ENCODE measurements around the gene ATP2B1.

ATP2B1 gene

DNA sequence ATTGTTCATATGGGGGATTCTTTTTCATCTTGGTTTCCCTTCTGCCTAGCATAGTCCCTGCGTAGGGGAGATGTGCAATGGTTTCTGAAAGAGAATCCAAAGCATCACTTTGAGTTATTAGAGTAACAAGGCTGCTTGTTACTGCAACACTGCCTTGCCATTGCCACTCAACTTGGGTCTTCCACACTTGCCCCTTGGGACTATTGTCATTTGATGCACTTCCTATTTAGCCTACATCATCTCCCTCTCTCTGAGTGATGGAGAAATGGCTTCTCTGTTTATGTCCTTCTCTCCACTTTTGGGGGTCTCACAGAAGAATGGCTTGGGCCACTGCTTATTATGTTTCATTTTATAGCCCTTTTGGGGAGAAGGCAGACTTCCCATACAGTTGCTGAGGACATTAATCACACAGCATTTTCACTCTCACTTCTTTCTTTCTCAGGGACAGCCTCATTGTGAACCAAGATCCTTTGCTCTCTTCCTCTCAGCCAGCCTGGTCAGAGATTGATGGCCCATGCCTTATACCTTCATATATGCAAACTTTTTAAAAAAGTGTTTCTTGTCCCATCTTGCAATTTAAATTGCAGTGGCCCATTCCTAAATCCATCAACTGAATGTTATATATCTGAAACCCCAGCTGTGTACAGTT lies 131.9 kb downstream of the ATP2B1 start:
- TF ChIP-seq, protein P1, sequence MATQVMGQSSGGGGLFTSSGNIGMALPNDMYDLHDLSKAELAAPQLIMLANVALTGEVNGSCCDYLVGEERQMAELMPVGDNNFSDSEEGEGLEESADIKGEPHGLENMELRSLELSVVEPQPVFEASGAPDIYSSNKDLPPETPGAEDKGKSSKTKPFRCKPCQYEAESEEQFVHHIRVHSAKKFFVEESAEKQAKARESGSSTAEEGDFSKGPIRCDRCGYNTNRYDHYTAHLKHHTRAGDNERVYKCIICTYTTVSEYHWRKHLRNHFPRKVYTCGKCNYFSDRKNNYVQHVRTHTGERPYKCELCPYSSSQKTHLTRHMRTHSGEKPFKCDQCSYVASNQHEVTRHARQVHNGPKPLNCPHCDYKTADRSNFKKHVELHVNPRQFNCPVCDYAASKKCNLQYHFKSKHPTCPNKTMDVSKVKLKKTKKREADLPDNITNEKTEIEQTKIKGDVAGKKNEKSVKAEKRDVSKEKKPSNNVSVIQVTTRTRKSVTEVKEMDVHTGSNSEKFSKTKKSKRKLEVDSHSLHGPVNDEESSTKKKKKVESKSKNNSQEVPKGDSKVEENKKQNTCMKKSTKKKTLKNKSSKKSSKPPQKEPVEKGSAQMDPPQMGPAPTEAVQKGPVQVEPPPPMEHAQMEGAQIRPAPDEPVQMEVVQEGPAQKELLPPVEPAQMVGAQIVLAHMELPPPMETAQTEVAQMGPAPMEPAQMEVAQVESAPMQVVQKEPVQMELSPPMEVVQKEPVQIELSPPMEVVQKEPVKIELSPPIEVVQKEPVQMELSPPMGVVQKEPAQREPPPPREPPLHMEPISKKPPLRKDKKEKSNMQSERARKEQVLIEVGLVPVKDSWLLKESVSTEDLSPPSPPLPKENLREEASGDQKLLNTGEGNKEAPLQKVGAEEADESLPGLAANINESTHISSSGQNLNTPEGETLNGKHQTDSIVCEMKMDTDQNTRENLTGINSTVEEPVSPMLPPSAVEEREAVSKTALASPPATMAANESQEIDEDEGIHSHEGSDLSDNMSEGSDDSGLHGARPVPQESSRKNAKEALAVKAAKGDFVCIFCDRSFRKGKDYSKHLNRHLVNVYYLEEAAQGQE (IDR thresholded peaks at IDR 0.05; ENCODE audit: insufficient read depth in 1 of 2, low read depth in 2 of 2, low read length in 2 of 2): no peak
- TF ChIP-seq POLR2AphosphoS5 (IDR thresholded peaks at IDR 0.05; ENCODE audit: low read depth, low read length): no peak
- TF ChIP-seq TAF1 (IDR thresholded peaks at IDR 0.05; ENCODE audit: borderline replicate concordance, insufficient read depth, low read length): no peak
- TF ChIP-seq FOXP2 (optimal IDR thresholded peaks at IDR 0.05; ENCODE audit: borderline replicate concordance, extremely low read depth, extremely low read length, insufficient read depth): no peak
- no peak for TF ChIP-seq SIN3A (IDR thresholded peaks at IDR 0.05; ENCODE audit: borderline replicate concordance, insufficient read depth, low read length)

DNA sequence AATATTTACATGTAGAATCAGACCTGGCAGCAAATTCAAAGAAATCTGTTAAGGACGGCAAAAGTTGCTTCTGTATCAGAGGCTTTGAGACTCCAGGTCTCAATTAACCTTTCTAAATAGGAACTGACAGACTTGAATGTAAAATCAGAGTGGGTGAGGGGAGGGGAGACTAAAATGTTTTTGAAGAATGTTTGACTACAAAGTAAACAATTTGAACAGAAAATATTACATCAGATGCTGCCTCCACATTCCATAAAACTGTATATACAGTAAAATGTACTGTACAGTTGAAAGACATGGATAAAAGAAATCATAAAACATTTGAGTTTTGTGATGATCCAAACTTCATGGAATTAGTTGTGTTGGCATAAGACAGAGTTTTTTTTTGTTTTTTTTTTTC lies 133.3 kb downstream of the ATP2B1 start:
- TF ChIP-seq POLR2AphosphoS5 (IDR thresholded peaks at IDR 0.05; ENCODE audit: low read depth, low read length): no peak
- TF ChIP-seq, protein P1 (IDR thresholded peaks at IDR 0.05; ENCODE audit: insufficient read depth in 1 of 2, low read depth in 2 of 2, low read length in 2 of 2): no peak
- no peak for TF ChIP-seq SIN3A (IDR thresholded peaks at IDR 0.05; ENCODE audit: borderline replicate concordance, insufficient read depth, low read length)
- TF ChIP-seq TAF1 (IDR thresholded peaks at IDR 0.05; ENCODE audit: borderline replicate concordance, insufficient read depth, low read length): no peak
- no peak for TF ChIP-seq FOXP2 (optimal IDR thresholded peaks at IDR 0.05; ENCODE audit: borderline replicate concordance, extremely low read depth, extremely low read length, insufficient read depth)

DNA sequence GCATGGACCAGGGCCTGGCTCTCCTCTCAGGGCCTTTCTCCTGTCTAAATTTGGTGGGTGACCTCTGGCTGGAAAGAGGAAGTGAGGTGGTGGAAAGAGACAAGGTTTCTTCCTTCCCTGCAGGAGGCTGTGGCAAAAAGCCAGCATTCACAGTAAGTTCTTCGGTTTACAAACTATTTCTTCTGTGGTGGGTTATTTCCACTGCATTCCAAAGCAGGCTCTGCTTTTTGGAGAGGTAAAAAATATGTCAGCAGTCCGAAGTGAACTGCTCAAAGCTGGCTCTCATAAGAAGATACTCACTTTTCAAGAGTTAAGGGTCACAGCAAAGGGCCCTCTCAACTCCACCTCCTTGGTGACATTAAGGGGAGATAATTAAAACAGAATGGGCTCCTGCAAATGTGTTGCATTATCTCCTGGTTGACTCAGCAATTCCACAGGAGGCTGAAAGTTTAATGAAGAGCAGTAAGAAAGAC lies 133.9 kb downstream of the ATP2B1 start:
- TF ChIP-seq SIN3A (IDR thresholded peaks at IDR 0.05; ENCODE audit: borderline replicate concordance, insufficient read depth, low read length): no peak
- no peak for TF ChIP-seq POLR2AphosphoS5 (IDR thresholded peaks at IDR 0.05; ENCODE audit: low read depth, low read length)
- TF ChIP-seq, protein P1 (IDR thresholded peaks at IDR 0.05; ENCODE audit: insufficient read depth in 1 of 2, low read depth in 2 of 2, low read length in 2 of 2): no peak
- TF ChIP-seq FOXP2 (optimal IDR thresholded peaks at IDR 0.05; ENCODE audit: borderline replicate concordance, extremely low read depth, extremely low read length, insufficient read depth): no peak
- TF ChIP-seq TAF1 (IDR thresholded peaks at IDR 0.05; ENCODE audit: borderline replicate concordance, insufficient read depth, low read length): no peak

DNA sequence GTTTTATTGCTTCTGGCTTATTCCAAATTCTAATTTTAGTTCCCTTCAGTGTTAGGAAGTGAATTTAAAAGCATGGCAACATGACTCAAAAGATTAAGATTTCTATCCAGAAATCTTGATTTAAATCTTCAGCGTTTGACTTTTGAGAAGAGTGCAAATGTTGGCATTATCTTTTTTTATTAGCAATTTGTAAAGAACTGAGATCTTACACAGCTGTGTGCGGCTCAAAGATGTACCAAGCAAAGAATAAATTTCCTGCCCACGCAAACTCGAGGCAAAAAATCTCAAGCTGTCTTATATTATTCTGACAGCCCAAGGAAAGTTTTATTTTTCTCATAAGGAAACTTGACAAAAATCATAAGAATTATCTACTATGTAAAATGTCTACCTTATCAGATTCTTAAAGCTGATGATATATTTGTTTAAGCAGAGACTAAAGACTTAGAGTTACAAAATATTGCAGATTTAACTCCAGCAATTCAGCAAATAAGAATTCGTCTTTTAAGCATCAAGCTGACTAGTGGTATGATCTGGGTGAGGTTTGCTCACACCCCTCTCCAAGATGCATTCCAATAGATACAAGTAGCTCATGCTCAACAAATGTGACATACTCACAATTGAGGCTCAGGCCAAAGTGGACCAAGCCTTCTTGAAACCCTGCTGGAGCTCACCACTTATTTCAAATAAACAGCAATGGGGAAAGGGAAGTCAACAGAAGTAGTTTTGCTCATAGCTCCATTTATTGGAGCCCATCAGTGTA lies 135.4 kb downstream of the ATP2B1 start:
- TF ChIP-seq FOXP2 (optimal IDR thresholded peaks at IDR 0.05; ENCODE audit: borderline replicate concordance, extremely low read depth, extremely low read length, insufficient read depth) (no peak), POLR2AphosphoS5 (IDR thresholded peaks at IDR 0.05; ENCODE audit: low read depth, low read length) (no peak), SIN3A (IDR thresholded peaks at IDR 0.05; ENCODE audit: borderline replicate concordance, insufficient read depth, low read length) (no peak), TAF1 (IDR thresholded peaks at IDR 0.05; ENCODE audit: borderline replicate concordance, insufficient read depth, low read length) (no peak)
- TF ChIP-seq, protein P1 (IDR thresholded peaks at IDR 0.05; ENCODE audit: insufficient read depth in 1 of 2, low read depth in 2 of 2, low read length in 2 of 2): no peak
